ENCODE data around the gene RFT1. TPM values are rescaled to one million over a fixed set of nuclear protein-coding genes. Genes with fewer than 3 reads are reported as not detected.

The RFT1 gene
- total and polyA plus RNA-seq, 10 donors: 6.0 to 25.6 (median 15.4) TPM

DNA sequence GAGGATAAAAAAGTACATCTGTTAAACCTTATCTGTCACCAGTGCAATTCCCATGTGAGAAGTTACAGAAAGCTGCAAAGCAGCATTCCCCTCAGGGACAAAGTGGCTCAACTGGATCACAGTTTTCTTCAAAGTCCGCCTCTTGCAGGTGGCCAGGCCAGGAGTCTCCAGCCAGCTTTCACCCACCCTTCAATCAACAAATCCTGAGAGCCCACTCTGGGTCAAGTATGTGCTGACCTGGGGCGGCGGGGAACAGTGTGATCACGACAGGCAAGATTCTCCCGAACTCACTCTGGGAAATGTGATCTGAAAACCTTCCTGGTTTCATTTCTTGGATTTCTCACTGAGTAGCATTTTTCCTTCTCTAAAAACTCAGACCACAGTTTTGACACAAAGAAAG is 39.2 kb downstream of the RFT1 start:
- intact Hi-C loops (cut with DNase I; ENCODE audit: low total_unique reads): no loop called here
- no peaks in the 10 kb centered on the region for H3K9me3 ChIP-seq
- DNase-seq: peak; percentile 51
- no peak overlapping the region for H3K4me3 ChIP-seq
- 90 to 95% (median 92%) methylated on average over 5 of the region's 5 CpGs for WGBS, 5 donors
- H3K27ac ChIP-seq: no peak overlapping the region
- H3K27me3 ChIP-seq (replicated peaks in 1 of 7): no peaks in the 10 kb centered on the region
- TF ChIP-seq, protein P1, sequence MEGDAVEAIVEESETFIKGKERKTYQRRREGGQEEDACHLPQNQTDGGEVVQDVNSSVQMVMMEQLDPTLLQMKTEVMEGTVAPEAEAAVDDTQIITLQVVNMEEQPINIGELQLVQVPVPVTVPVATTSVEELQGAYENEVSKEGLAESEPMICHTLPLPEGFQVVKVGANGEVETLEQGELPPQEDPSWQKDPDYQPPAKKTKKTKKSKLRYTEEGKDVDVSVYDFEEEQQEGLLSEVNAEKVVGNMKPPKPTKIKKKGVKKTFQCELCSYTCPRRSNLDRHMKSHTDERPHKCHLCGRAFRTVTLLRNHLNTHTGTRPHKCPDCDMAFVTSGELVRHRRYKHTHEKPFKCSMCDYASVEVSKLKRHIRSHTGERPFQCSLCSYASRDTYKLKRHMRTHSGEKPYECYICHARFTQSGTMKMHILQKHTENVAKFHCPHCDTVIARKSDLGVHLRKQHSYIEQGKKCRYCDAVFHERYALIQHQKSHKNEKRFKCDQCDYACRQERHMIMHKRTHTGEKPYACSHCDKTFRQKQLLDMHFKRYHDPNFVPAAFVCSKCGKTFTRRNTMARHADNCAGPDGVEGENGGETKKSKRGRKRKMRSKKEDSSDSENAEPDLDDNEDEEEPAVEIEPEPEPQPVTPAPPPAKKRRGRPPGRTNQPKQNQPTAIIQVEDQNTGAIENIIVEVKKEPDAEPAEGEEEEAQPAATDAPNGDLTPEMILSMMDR (IDR thresholded peaks at IDR 0.05 in 8 of 11, conservative IDR thresholded peaks at IDR 0.05 in 3 of 11): no peak
- H3K36me3 ChIP-seq: peaks cover 0 to 100% (median 54%) of the 10 kb centered on the region in 6 donors
- H3K4me1 ChIP-seq: peaks cover 0 to 15% (median 3%) of the 10 kb centered on the region in 6 donors

DNA sequence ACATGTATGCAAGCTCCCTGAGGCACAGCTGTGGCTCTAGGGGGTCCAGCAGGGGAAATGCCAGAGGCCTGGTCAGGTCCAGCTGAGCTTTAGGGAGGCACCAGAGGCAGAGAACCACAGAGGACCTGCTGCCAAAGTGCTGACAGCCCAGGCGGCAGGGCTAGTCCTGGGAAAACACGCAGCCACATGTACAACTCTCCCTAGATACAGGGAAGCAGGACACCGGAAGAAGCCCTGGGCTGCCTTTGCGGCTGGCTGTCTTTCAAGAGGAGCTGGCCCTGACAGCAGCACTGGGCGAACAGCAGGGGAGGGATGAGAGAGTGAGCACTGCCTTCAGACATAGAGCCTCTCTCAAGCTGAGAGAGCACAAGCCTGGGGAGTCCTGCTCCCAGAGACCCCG is 40.7 kb downstream of the RFT1 start:
- WGBS, 5 donors: 87 to 97% (median 94%) methylated on average over 5 to 6 of the region's 6 CpGs
- Histone ChIP-seq H3K27me3 (replicated peaks in 1 of 7) (no peaks in the 10 kb centered on the region), H3K4me3 (no peak overlapping the region), H3K4me1 (peaks cover 0 to 15% (median 3%) of the 10 kb centered on the region in 6 donors), H3K27ac (no peak overlapping the region), H3K9me3 (no peaks in the 10 kb centered on the region), H3K36me3 (peaks cover 0 to 99% (median 49%) of the 10 kb centered on the region in 6 donors)
- peak; percentile 47 for DNase-seq
- TF ChIP-seq POLR2A (IDR thresholded peaks at IDR 0.05) (no peak), POLR2AphosphoS5 (IDR thresholded peaks at IDR 0.05) (no peak)
- TF ChIP-seq, protein P1 (IDR thresholded peaks at IDR 0.05 in 8 of 11, conservative IDR thresholded peaks at IDR 0.05 in 3 of 11): no peak
- intact Hi-C loops (cut with DNase I; ENCODE audit: low total_unique reads): no loop called here

DNA sequence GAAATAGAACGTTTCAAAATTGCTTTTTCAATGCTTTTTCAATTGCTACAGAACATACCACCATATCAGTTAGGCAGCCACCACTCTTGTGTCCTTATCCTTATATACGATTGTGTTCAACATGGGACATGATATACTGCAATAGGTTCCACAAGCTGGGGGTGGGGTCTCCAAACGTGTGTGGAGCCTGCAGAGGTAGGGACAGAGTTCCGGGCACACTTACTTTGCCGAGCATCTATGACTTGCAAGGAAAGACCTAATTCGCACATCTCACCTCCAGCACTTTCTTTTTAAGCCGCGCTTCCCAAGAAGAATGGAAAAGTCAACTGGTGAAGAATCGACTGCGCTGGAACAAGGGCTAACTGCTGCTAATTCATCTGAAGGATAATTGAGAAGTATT is 44.8 kb downstream of the RFT1 start:
- Histone ChIP-seq H3K27ac (no peak overlapping the region), H3K36me3 (peaks cover 0 to 72% (median 25%) of the 10 kb centered on the region in 6 donors), H3K4me1 (no peaks in the 10 kb centered on the region), H3K27me3 (replicated peaks in 1 of 7) (no peaks in the 10 kb centered on the region), H3K9me3 (no peaks in the 10 kb centered on the region), H3K4me3 (no peak overlapping the region)
- peak; percentile 7 for DNase-seq
- WGBS, 5 donors: 86 to 90% (median 88%) methylated on average over 10 of the region's 10 CpGs
- TF ChIP-seq, protein P1 (IDR thresholded peaks at IDR 0.05 in 8 of 11, conservative IDR thresholded peaks at IDR 0.05 in 3 of 11): no peak
- no peak for TF ChIP-seq POLR2A (IDR thresholded peaks at IDR 0.05)
- intact Hi-C loops (cut with DNase I; ENCODE audit: low total_unique reads): no loop called here

DNA sequence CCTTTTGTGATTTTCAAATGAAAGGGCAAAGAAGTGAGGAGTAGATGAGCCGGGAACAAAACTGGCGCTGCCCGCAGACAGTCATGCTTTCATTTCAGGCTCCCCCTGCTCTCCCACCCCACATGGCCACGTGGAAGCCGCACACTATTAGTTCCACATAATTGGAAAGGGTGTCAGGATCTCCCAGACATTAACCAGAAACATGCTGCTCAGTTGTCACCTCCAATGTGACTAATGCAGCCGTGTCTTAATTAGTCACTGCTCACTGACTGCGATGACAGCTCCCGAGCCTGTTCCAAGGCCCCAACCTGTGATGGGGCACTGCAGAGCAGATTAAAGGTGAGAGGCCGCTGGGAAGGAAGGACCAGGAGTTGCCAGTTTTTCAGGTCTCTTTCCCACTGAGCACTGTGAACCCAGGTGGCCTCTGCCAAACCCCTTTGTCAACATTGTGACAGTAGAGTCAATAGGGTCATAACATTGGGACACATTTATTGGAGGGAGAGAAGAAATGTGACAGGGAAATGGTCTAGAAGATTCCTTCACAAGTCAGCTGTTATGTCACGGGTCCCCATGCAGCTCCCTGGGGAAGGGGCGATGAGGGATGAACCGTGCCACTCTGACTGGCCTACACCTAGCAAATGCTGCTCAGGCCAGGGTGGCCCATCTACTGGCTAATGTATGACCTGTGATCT is 45.8 kb downstream of the RFT1 start:
- H3K4me3 ChIP-seq: no peak overlapping the region
- TF ChIP-seq, protein P1 (IDR thresholded peaks at IDR 0.05 in 8 of 11, conservative IDR thresholded peaks at IDR 0.05 in 3 of 11): no peak
- TF ChIP-seq POLR2A (IDR thresholded peaks at IDR 0.05): no peak
- TF ChIP-seq POLR2AphosphoS5 (IDR thresholded peaks at IDR 0.05): no peak
- peak; percentile 38 for DNase-seq
- intact Hi-C loops (cut with DNase I; ENCODE audit: low total_unique reads): no loop called here
- WGBS, 5 donors: 83 to 93% (median 87%) methylated on average over 12 of the region's 12 CpGs
- no peaks in the 10 kb centered on the region for H3K9me3 ChIP-seq
- no peaks in the 10 kb centered on the region for H3K4me1 ChIP-seq
- H3K36me3 ChIP-seq: peaks cover 0 to 62% (median 15%) of the 10 kb centered on the region in 6 donors
- no peaks in the 10 kb centered on the region for H3K27me3 ChIP-seq (replicated peaks in 1 of 7)
- no peak overlapping the region for H3K27ac ChIP-seq

Measured in spleen (tissue), 11 donors.